Spleen (tissue), 11 donors: ENCODE measurements around the gene BACE1-AS. TPM values are rescaled to one million over a fixed set of nuclear protein-coding genes. Genes with fewer than 3 reads are reported as not detected.

Source experiments
- DNase-seq: peaks from one replicate; pipeline ENCODE4 v3.0.0-alpha.2; 2020
- H3K27ac ChIP-seq, 8 donors: fragments of 200-600 bp; sonication (generic) in 7 of 8; 1 replicate in 4 of 8; 2 replicates in 4 of 8; pipeline versions ENCODE4 v1.5.0 to v1.8.0; 2016 to 2021; ENCODE audit warnings: inconsistent platforms in 4 of 8, mild to moderate bottlenecking in 4 of 8, moderate library complexity in 1 of 8
- H3K27me3 ChIP-seq, 7 donors: fragments of 200-600 bp; sonication (generic) in 6 of 7; replicated peaks in 1 of 7; 1 replicate in 4 of 7; 2 replicates in 3 of 7; pipeline versions ENCODE4 v1.5.0 to v1.8.0; 2016 to 2021; ENCODE audit warnings: inconsistent platforms in 3 of 7, mild to moderate bottlenecking in 1 of 7
- H3K36me3 ChIP-seq, 6 donors: fragments of 200-600 bp; sonication (generic) in 5 of 6; 1 replicate in 4 of 6; 2 replicates in 2 of 6; pipeline versions ENCODE4 v1.5.0 to v1.8.0; 2016 to 2021; ENCODE audit warnings: inconsistent platforms in 2 of 6
- H3K4me1 ChIP-seq, 6 donors: fragments of 200-600 bp; sonication (generic) in 5 of 6; 1 replicate in 3 of 6; 2 replicates in 3 of 6; pipeline versions ENCODE4 v1.5.0 to v1.8.0; 2016 to 2021; ENCODE audit warnings: inconsistent platforms in 3 of 6
- H3K4me3 ChIP-seq, 8 donors: fragments of 200-600 bp; sonication (generic) in 7 of 8; 1 replicate in 4 of 8; 2 replicates in 4 of 8; pipeline versions ENCODE4 v1.5.0 to v1.8.0; 2016 to 2021; ENCODE audit warnings: inconsistent platforms in 4 of 8, mild to moderate bottlenecking in 4 of 8, moderate library complexity in 2 of 8
- H3K9me3 ChIP-seq, 8 donors: fragments of 200-600 bp; sonication (generic) in 7 of 8; 1 replicate in 4 of 8; 2 replicates in 4 of 8; pipeline versions ENCODE4 v1.5.0 to v1.8.0; 2016 to 2021; ENCODE audit warnings: inconsistent platforms in 4 of 8
- POLR2A ChIP-seq, 3 donors: fragments of 450-650 bp; IDR thresholded peaks; one replicate each; pipeline ENCODE4 v1.5.1; 2017; ENCODE audit warnings: antibody characterized with exemption in 3 of 3, mild to moderate bottlenecking in 1 of 3
- POLR2AphosphoS5 ChIP-seq, 3 donors: sonication (generic); formaldehyde crosslinking; IDR thresholded peaks; one replicate each; pipeline ENCODE4 v1.5.1; 2017; ENCODE audit warnings: antibody characterized with exemption in 3 of 3
- WGBS, 5 donors: extraction: QIAGEN DNeasy Blood & Tissue Kit in 3 of 5; methylation state at CpG; one replicate each; pipeline versions ENCODE4 v1.1.5 to v1.1.7; 2013 to 2018; 5-methylcytosine and 5-hydroxymethylcytosine counted together
- intact Hi-C: fragments of 100-400 bp; cut with DNase I; formaldehyde crosslinking; loops from one replicate; pipeline ENCODE4 v1.15.0; 2023; ENCODE audit warnings: low total_unique reads
- polyA plus RNA-seq, 3 donors: library from polyadenylated mRNA; stranded (reverse); fragments of 200-250 nt; gene quantifications; one replicate each; pipeline ENCODE4 v1.2.1, GENCODE V29; 2013
- total RNA-seq, 7 donors: library from RNA; depleted of rRNA in 3 of 7; stranded (reverse); fragments of >200 nt in 3 of 7; fragmentation: NEBNext Ultra II Directional in 4 of 7; extraction: Animal tissue kit (Norgen Biotek cat#: 25700) in 4 of 7; gene quantifications; one replicate each; pipeline versions ENCODE4 v1.1.0 to v1.2.1, GENCODE V29; 2016 to 2021
- TF ChIP-seq, protein P1 (sequence below), 11 experiments: fragments of 200-600 bp in 7 of 11; fragments of 450-650 bp in 4 of 11; sonication (generic) in 4 of 11; IDR thresholded peaks in 8 of 11; conservative IDR thresholded peaks in 3 of 11; 1 replicate in 7 of 11; 2 replicates in 4 of 11; pipeline versions ENCODE4 v1.4.0 to v1.8.0; 2016 to 2021; ENCODE audit warnings: antibody characterized with exemption in 11 of 11, inconsistent platforms in 4 of 11, mild to moderate bottlenecking in 1 of 11
- donor health status: healthy with polysubstance abuse.
- donor health status: DM: no; HTN: no; CAD: no; lungs with moderate emphysema.
- donor health status: DM: no; HTN: no; CAD: no.
- donor health status: Bipolar disorder and iron deficiency.
- donor health status: healthy.
- donor health status: DM: no; HTN: no; CAD: no.
- donor health status: DM: yes; HTN: yes; CAD: no.

BACE1-AS gene
- total and polyA plus RNA-seq, 10 donors: 3.9 to 12.1 (median 8.8) TPM

DNA sequence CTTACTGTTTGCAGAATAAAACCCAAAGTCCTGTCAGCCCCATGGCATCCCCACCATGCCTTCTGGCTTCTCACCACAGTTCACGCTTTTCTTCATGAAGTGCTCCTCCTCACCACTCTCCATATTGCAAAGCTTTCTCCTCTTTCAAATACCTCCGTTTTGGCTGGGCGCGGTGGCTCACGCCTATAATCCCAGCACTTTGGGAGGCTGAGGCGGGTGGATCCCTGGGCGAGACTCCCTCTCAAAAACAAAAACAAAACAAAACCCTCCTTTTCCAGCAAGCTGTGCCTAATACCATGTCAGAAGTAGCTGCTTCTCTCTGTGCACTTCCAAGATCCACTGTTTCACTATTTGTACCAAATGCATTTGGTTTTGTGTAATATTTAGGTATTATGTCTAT is 18.2 kb downstream of the BACE1-AS start:
- intact Hi-C loops: no loop called here
- 90 to 93% (median 91%) methylated on average over 7 of the region's 7 CpGs for WGBS, 5 donors
- H3K27ac ChIP-seq: no peak overlapping the region
- H3K9me3 ChIP-seq: no peaks in the 10 kb centered on the region
- peak; percentile 12 for DNase-seq
- peaks cover 9 to 21% (median 14%) of the 10 kb centered on the region in 6 donors for H3K4me1 ChIP-seq
- H3K36me3 ChIP-seq: no peaks in the 10 kb centered on the region
- no peak for TF ChIP-seq POLR2AphosphoS5 (IDR thresholded peaks at IDR 0.05)
- TF ChIP-seq, protein P1, sequence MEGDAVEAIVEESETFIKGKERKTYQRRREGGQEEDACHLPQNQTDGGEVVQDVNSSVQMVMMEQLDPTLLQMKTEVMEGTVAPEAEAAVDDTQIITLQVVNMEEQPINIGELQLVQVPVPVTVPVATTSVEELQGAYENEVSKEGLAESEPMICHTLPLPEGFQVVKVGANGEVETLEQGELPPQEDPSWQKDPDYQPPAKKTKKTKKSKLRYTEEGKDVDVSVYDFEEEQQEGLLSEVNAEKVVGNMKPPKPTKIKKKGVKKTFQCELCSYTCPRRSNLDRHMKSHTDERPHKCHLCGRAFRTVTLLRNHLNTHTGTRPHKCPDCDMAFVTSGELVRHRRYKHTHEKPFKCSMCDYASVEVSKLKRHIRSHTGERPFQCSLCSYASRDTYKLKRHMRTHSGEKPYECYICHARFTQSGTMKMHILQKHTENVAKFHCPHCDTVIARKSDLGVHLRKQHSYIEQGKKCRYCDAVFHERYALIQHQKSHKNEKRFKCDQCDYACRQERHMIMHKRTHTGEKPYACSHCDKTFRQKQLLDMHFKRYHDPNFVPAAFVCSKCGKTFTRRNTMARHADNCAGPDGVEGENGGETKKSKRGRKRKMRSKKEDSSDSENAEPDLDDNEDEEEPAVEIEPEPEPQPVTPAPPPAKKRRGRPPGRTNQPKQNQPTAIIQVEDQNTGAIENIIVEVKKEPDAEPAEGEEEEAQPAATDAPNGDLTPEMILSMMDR (IDR thresholded peaks at IDR 0.05 in 8 of 11, conservative IDR thresholded peaks at IDR 0.05 in 3 of 11): no peak
- no peak for TF ChIP-seq POLR2A (IDR thresholded peaks at IDR 0.05)
- H3K4me3 ChIP-seq: no peak overlapping the region
- peaks cover 0 to 5% (median 0%) of the 10 kb centered on the region in 7 donors for H3K27me3 ChIP-seq

DNA sequence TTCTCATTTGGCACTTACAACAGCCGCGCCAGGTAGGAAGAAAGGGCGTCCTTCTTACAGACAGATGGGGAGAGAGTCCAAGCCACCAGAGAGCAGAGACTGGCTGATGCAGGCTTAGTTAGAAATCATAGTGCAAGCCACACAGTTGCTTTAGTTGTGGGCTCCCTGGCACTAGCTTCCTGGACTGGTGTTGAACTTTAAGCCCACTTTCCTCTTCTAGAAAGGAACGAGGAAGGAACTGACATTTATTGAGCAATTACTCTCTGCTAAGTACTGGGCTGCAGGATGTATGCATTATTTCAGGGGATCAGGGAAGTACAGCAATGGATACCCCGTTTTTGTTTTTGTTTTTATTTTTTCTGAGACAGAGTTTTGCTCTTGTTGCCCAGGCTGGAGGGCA is 21.9 kb downstream of the BACE1-AS start:
- TF ChIP-seq POLR2AphosphoS5 (IDR thresholded peaks at IDR 0.05) (no peak), POLR2A (IDR thresholded peaks at IDR 0.05) (no peak)
- TF ChIP-seq, protein P1 (IDR thresholded peaks at IDR 0.05 in 8 of 11, conservative IDR thresholded peaks at IDR 0.05 in 3 of 11): no peak
- Histone ChIP-seq H3K9me3 (no peaks in the 10 kb centered on the region), H3K27ac (peak overlapping the region in 5 of 8 donors; percentile 21 to 66 (median 34)), H3K4me3 (peak overlapping the region in 1 of 8 donors; percentile 11), H3K4me1 (peaks cover 16 to 48% (median 37%) of the 10 kb centered on the region in 6 donors), H3K27me3 (peaks cover 0 to 38% (median 7%) of the 10 kb centered on the region in 7 donors), H3K36me3 (no peaks in the 10 kb centered on the region)
- peak; percentile 14 for DNase-seq
- intact Hi-C loops: no loop called here
- 40 to 71% (median 56%) methylated on average over 5 of the region's 5 CpGs for WGBS, 5 donors

DNA sequence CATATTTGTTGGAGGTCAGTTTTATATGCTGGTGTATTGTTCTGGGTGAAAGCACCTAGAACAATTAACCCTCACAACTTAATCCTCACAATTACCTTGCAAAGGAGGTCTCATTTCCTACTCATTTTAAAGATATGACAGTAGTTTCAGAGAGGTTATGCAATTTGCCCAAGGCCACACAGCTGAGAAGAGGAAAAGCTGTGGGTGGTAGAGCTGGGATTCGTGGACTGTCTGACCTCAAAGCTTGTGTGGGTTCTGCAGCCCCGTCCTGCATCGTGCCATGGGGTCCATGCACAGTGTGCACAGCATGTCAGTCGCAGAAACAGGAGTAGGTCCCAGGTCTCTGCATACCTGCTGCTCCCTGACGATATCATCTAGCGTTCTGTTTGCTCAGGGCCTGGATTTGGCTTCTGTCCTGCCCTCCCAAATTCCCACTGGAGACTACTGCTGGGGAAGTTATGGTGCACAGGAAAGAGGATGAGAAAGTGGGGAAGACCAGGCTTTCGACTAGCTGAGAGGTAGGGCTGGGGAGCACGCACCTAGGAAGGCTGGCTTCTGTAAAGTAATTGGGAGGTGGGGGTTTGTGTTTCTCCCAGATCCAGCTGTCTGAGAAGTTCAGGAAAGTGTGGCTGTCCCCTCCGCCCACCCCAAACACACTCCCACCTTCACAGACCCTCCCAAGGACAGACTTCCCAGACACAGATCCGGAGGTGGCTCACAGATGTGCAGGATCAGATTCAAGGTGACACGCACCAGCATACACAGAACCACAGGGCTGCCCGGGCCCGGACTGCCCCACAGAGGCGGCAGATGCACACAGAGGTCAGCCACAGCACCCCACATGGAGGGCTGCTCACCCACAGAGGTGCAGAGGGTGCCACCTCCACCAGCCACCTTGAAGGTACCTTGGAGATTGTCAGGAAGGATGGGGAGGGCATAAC is 23.0 kb downstream of the BACE1-AS start:
- Histone ChIP-seq H3K27ac (peak overlapping the region in 3 of 8 donors; percentile 8 to 74 (median 72)), H3K4me1 (peaks cover 16 to 48% (median 37%) of the 10 kb centered on the region in 6 donors), H3K27me3 (peaks cover 0 to 38% (median 7%) of the 10 kb centered on the region in 7 donors), H3K9me3 (no peaks in the 10 kb centered on the region), H3K4me3 (peak overlapping the region in 4 of 8 donors; percentile 64 to 83 (median 74)), H3K36me3 (no peaks in the 10 kb centered on the region)
- intact Hi-C loops: no loop called here
- TF ChIP-seq, protein P1 (IDR thresholded peaks at IDR 0.05 in 8 of 11, conservative IDR thresholded peaks at IDR 0.05 in 3 of 11): no peak
- TF ChIP-seq POLR2AphosphoS5 (IDR thresholded peaks at IDR 0.05): no peak
- no peak for TF ChIP-seq POLR2A (IDR thresholded peaks at IDR 0.05)
- WGBS, 5 donors: 63 to 77% (median 68%) methylated on average over 12 to 14 of the region's 14 CpGs
- peak; percentile 64 for DNase-seq

DNA sequence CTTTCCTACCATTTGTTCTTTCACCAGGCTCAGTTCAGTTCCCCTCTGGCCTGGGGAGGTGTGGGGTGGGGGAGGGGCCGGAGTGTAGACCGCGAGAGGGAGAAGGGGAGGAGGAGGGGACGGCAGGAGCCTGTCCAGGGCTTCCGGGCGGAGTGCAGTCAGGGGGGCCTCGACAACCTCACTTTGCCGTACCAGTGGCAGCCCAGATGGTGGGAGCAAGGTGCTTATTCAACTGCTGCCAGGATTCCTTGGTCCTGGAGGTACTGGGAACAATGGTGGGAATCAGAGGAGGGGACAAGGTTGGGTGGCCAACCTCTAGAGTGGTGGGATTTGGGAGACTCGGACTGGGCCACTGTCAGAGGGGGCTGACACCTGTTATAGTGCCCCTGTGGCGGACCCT is 23.7 kb downstream of the BACE1-AS start:
- H3K36me3 ChIP-seq: no peaks in the 10 kb centered on the region
- DNase-seq: peak; percentile 74
- TF ChIP-seq, protein P1 (IDR thresholded peaks at IDR 0.05 in 8 of 11, conservative IDR thresholded peaks at IDR 0.05 in 3 of 11): no peak
- TF ChIP-seq POLR2A (IDR thresholded peaks at IDR 0.05) (no peak), POLR2AphosphoS5 (IDR thresholded peaks at IDR 0.05) (no peak)
- H3K9me3 ChIP-seq: no peaks in the 10 kb centered on the region
- intact Hi-C loops: no loop called here
- H3K4me1 ChIP-seq: peaks cover 16 to 48% (median 37%) of the 10 kb centered on the region in 6 donors
- WGBS, 5 donors: 10 to 19% (median 13%) methylated on average over 10 of the region's 10 CpGs
- H3K27me3 ChIP-seq: peaks cover 0 to 38% (median 7%) of the 10 kb centered on the region in 7 donors
- H3K4me3 ChIP-seq: peak overlapping the region in 7 of 8 donors; percentile 51 to 83 (median 65)
- peak overlapping the region in 3 of 8 donors; percentile 72 to 74 (median 72) for H3K27ac ChIP-seq
